GM19351 (cell line): ENCODE measurements around the gene LHFPL6.

Source experiments
- ATAC-seq: cut with Tn5 transposase; IDR thresholded peaks from one replicate; pipeline ENCODE4 v1.9.1; 2021; ENCODE audit warnings: mild to moderate bottlenecking, moderate library complexity; ENCODE audit not compliant: unreplicated experiment

Gene LHFPL6

DNA sequence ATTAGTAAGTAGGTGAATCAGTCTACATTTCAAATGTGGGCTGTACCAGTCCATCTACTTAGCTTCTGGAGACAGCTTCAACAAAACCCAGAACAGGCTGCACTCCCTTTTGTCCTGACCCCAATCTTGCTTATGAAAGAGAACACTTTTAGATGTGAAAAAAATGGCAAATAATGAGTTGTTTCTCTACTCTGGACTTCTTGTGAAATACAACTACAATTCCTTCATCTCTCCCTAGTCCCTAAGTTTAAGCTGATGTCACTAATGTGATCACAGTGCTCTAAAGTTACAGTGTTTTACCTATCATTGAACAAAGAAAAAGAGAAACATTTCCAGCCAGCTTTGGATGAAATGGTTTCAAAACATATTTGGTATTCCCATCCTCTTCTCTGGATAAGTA lies 183.9 kb downstream of the LHFPL6 start:
- no peak for ATAC-seq

DNA sequence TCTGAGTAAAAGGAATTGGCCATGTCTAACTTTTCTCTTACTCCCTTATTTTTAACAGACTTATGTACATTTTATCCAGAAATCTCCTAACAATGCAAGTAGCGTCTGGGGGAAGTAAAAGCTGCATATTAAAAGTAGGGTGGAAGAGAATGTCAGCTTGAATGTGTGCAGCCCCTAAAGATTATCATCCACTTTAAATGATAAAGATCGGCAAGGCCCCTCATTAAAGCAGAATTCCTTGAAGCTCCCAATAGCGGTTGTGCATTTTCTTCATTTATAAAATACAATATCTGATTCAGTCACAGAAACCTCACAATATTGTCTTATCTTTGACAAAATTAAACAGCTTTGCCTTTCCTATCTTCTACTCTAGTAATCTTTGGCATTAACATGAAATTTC lies 184.6 kb downstream of the LHFPL6 start:
- no peak for ATAC-seq

DNA sequence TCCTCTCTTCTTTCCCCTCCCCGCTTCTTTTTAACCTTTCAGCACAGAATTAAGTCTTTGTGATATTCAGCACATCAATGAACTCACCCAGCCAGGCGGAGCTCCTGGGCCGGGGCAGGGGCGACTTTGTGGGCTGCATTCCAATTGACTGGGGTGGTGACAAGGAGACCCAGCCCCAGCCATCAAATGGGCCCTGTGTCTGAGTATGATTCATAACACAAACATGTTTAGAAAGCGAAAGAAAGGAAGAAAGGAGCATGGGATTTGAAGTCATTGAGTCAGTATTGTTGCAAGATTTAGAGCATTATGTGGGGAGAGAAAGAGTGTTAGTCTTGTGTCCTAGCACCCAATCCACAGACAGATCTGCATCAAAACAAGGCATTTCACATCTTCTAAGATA lies 185.3 kb downstream of the LHFPL6 start:
- no peak for ATAC-seq

DNA sequence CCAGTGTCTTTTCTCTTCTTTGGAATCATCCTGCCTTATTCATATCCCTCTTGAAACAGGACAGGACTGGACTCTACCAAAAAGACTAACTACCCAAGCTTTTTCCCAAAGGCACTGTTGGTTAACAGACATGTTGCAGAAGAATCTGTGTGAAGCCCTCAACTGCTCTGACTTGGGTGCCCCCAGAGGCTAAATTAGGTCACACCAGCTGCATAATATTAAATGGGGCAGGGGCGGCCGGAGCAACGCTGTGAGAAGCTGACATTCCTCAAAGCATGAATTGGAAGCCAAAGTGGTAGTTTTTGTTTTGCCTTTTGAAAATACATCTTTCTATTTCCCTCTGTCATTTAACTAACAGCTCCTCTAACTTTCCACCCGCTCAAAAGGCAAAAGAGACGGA lies 185.9 kb downstream of the LHFPL6 start:
- no peak for ATAC-seq

DNA sequence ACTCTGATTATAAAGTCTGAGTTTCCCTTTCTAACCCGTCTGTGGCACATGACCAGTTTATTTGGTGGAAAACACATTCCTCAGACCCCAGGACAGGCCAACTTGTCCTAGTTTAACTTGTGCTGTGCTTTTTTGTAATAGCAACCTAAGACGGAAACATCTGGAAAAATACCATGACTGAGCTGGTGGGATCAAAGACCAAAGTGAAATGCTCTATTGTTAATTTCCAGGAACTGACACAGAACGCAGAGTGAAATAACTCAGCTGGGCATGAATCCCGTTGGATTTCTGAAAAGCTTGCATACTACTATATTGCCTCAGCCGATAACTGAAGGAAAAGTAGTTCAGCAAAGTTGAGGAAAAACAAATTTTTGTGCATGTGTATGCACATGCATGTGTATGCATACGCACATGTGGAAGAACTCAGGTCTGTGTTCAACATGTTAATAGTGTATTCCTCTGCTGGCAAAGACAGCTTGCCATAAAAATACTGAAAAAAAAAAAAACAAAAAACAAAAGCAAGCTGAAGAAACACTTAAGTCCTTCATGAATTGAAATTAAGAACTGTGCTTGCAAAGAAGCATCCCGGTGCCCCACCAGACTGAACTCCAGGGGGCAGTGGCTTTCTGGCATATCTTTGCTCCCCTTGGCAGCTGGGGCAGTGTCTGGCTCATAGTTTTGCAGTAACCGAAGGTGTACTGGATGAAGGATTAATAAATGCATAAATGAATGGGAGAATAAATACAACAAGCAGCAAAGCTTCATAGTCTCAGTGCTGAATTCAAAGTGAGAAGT lies 187.8 kb downstream of the LHFPL6 start:
- no peak for ATAC-seq

DNA sequence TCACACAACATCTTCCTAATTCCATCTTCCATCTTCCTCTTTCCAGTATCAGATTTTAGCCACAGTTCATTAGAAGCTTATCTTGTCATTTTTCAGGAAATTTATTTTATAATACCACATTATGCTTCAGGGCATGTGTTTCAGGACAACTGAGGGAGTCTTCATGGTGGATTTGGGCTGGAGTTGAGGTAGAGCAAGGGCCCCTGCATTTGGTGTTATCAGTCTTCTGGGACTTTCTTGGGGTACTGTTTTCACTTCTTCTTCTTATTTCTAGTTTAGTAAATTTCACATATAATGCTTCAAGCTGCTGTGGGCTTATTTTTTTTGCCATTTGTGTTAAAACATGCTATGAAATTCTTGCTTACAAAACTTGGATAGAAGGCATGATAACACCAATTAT lies 188.7 kb downstream of the LHFPL6 start:
- ATAC-seq = peak; percentile 67

DNA sequence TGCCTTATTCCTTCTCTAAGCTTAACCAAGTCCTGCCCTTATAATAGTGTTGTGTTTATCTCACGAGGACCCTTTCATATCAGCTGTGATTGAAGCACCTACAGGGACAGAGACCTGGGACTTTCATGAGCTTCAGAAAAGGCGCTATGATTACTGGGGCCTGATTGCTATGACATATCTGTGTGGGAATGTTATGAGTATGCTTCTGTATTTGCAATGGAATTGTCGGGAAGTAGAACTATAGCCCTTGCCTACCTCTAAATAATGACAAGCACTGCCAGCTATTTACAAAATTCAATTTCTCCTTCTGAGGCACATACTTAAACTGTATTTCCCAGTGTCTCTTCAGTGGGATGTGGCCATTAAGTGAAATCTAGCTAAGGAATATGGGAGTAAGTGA lies 191.5 kb downstream of the LHFPL6 start:
- ATAC-seq = no peak

DNA sequence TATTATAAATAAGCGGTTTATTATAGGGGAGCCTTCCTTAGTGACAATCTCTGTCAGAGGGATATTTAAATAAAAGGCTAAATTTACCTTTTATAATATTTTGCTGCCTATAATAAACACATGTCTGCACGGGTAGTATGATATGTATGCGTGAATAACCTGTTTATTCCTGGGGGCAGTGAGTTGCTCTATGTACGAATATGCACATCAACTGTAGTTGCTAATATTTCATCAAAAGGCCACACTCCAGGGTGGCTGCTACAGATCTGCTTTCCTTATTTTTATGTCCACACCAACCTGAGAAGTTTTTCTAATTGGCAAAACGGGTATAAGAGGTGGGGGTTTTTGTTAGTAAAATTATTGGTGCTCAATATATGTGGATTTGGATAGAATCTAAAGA lies 192.0 kb downstream of the LHFPL6 start:
- ATAC-seq = no peak

DNA sequence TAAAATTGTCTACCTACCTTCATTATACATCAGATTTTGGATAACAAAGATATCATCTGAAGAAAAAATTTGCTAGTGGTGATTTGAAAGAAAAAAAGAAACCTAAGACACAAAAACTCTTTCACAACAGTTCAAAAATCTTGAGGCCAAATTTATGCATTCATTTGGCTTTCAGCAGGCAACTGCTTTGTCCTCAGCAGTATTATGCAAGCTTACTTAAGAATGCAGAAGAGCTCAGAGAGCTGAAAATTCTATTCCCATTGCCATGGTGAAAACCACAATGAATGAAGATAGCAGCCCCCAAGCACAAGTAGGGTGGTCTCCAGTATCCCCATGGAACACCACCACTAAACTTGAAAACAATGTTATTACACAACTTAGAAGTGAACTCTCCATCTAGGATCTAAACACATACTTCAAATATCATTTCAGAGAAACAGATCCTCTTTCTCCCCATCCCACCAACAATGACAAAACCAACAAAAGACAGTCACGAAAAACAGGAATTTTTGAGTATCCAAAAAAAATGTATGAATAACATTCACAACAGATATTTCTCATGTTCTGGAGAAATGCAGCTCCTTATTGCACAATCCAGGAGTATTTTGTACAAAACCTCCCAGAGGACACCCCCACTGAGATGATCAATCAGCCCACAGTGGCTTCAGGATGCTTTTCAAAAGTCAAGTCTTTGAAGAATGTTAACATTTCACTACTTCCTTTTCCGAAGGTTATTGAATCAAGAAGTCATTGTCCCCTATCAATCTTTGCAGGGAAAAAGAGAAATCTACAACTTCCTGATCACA lies 192.7 kb downstream of the LHFPL6 start:
- ATAC-seq = no peak

DNA sequence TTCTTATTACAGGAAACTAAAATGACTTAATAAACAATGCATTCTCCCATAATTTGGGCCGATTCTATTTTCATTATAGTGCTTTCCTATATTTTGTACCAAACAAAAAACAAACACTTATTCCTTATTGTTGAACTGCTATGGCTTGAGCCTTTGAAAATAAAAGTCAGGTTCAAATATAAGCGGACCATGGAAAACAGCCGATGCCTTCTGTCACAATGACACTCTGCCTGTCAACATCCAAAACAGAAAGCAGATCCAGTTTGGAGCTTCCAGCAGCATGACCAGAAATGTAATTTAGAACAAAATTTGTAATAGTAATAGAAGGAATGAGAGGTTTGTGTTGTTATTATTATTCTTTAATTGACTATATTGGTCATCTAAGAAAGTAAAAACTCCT lies 194.5 kb downstream of the LHFPL6 start:
- no peak for ATAC-seq

DNA sequence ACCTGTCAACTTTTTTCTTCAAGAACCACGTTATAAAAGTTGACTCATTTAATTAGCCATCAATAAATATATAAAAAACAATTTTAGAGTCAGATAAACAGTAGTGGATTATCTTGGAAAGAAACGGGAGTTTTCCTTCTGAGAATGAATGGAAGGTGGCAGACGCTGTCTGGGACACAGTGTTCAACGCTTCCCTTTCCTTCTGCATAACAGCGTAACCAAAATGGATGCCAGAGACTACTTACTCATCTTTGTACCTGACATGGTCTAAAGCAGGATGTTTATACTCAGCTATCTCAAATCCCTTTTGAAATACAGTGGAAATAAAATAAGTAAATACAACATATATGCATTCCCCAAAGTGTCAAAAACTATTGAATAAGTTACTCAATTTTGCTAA lies 195.2 kb downstream of the LHFPL6 start:
- no peak for ATAC-seq

DNA sequence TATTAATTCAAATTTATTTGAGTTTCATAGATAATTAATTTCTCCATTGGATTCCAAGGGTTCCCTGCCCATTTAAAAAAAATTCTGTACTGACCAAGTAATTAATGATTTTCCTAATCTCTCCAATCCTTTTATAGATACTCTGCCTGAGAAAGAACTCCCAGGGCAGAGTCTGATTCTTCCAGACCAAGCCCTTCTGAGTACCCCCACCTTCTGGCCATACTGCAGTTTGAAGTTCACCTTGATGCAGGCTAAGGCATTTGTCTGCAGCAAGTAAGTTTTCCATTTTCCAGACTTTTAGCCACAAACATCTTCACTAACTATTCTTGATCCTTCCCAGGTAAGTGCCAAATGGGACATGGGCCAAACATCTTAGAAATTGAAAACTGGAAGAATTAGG lies 195.9 kb downstream of the LHFPL6 start:
- ATAC-seq = no peak

DNA sequence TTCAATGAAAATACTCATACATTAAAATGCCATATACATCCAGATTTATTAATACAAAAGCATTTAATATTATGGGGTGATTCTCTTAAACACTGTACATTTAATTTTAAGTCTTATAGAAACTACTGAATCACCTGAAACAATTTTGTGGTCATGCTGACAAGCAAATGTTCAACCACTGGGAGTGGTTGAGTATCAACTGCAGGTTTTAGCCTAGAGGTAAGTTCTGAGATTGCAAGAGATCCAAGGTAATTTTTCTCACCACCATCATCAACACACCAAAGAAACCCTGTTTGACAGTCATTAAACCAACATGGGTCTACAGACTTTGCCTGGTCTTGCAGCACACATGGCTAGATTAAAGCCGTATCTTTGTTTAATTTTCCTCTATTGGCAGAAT lies 196.3 kb downstream of the LHFPL6 start:
- peak; percentile 90 for ATAC-seq

DNA sequence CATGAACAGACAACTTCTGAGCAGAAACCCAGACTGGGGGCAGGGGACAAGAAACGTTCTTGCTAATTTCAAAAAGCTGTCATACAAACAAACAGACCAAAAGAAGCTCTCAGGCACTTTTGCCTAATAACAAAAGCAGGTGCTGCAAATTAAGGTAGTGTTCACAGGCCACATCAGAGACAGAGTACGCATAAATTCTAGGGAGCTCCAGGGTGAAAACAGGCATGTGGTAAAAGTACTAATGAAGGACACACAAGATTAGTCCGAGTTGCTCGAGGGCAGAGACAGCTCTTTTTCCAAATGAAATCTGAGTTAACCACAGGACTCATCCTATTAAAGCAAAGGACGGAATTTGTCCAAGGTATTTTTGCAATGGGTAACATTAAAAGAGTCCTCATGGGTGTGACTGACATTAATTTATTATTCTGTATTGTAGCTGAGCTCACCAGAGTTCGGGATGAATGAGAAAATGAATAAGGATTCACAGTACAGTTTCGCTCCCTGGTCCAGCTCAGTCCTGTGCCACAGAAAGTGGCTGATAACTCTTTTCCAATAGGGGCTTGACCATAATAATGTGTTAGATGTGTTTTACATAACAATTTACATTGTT lies 197.3 kb downstream of the LHFPL6 start:
- no peak for ATAC-seq

DNA sequence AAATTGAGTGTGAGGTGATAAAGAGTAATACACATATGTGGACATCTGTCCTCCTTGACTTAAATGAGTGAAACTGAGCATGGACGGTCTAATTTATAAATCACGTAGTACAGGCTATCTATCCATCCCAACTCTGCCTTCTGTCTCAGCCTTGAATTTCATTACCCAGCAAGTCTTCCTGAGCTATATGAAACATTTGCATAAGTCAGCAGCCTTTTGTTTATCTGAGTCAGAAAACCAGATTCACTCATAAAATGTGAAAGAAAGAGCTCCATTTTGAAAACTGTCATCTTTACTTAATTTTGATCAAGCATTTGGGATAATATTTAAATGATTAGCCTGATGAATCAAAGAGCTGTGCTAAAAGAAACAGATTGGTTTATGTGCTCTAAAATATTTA lies 197.9 kb downstream of the LHFPL6 start:
- ATAC-seq = no peak

DNA sequence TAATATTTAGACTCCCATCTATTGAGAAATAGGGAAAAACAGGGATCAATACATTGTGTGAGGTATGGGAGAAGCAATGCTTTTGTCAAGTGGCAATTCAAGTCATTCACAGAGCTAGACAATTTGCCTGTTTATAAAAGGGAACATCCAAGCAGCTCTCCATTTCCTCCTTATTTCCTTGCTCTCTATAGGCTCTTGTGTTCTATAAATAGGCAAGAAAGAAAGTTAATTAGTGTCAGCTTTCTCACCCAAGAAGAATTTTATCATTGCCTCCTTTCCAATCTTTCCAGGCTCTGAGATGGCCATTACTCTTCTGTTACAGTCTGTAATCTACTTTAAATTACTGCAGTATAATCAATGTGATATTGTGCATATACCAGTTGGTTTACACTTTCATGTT lies 199.9 kb downstream of the LHFPL6 start:
- ATAC-seq = no peak

DNA sequence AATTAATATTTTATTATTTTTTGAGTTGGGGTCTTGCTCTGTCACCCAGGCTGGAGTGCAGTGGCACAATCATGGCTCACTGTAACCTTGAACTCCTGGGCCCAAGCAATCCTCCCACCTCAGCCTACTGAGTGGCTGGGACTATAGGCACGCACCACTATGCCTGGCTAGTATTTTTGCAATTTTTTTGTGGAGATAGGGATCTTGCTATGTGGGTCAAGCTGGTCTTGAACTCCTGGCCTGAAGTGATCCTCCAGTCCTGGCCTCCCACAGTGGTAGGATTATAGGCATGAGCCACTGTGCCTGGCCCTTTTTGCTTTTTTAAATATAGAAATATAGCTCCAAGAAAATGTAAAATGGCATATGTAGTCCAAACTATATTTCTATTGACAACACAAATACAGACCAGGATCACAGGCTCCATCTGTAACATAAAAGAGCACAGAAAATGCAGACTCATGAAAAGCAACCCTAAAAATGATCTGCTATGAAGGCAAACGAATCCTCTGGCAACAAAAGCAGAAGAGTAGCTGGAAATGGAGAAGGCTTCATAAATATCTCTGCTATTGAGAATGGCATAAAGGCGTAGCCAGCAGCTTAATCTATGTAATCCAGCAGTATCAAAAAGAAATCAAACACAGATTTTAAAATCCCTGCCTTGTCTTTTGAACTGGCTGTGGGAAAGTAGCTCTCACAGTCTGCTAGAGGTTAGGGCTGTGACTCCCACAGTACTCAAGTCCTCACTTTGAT lies 200.6 kb downstream of the LHFPL6 start:
- no peak for ATAC-seq

DNA sequence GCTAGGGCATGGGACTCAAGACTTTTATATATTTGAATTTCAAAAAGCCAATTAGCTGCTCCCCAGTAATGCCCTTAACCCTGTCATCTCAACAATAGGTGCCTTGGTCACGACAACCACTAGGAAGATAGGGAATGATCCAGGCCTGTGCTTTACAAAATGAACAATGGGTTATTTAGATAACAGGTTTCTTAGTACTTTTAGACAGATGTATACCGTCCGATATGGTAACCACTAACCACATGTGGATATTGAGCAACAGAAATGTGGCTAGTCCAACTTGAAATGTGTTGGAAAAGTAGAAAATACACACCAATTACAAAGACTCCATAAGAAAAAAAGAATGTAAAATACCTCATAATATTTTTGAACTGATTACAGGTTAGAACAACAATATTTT lies 201.2 kb downstream of the LHFPL6 start:
- ATAC-seq = no peak

DNA sequence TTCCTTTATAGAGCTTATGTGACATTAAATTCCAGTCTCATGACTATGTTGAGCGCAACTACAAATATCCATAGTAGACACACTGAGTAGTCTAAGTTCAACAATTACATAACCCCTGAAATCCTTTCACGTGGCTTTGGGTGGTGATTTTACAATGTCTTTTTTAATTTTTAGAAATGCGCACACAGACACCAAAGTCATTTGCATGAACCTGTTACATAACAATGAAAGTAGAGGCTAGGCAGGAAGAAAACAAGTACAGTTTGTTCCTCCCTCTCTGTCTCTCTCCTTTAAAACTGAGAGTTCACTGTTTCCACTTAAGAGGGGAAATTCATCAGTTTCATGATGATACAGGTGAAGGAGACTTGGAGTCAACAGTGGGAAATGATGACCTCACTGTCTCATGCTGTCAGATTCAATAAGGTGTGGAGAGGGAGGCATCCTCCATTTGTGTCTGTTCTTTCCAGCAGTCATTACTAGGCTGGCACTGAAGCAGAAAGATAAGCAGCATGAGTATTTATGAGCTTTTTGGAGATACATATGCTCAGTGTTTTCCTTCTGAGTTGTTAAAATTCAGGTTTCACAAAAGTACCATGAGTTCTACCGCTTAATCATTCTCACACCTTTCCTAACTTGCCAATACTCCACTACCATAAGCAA lies 201.8 kb downstream of the LHFPL6 start:
- no peak for ATAC-seq

DNA sequence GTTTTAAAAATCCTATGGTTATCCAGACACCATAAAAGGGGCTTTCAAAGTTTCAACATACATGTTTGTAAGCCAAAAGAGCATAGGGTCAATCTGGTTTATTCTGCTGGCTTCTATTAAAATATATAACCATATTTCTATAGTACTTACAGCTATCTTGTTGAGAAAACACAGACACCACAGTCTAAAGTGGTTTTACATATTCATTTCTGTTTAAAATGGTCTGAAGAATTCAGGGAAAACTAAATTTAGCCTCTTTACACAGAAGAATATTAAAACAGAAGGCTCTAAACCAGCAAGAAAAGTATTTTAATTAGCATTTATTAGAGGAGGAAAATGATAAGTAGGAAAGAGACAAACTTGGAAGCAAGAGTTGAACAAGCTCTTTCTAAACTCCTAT lies 203.9 kb downstream of the LHFPL6 start:
- no peak for ATAC-seq

DNA sequence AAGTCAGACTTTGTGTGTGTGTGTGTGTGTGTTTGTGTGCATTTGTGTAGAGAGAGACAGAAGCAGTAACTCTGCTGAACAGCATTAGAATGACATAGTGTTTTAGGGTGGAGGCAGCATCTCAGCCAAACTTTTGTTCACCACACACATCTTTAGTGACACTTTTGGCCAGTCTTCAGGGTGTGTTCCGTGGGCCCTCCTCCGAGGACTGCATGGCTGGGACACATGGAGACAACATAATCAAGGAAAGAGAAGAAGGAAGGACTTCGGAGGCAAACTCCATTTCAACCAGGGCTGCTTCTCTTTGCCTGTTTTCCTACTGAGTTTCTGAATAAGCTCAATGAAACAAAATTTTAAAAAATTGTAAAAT lies 205.1 kb downstream of the LHFPL6 start:
- ATAC-seq = no peak
